ENCODE results near the gene ARID2.

DNA sequence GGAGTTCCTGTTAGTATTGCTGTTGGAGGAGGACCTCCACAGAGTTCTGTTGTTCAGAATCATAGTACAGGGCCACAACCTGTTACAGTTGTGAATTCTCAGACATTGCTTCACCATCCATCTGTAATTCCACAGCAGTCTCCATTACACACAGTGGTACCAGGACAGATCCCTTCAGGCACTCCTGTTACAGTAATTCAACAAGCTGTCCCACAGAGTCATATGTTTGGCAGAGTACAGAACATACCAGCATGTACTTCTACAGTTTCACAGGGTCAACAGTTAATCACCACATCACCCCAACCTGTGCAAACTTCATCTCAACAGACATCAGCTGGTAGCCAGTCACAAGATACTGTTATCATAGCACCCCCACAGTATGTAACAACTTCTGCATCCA, 120.8 kb downstream of the ARID2 start:
- TF ChIP-seq, protein P1, sequence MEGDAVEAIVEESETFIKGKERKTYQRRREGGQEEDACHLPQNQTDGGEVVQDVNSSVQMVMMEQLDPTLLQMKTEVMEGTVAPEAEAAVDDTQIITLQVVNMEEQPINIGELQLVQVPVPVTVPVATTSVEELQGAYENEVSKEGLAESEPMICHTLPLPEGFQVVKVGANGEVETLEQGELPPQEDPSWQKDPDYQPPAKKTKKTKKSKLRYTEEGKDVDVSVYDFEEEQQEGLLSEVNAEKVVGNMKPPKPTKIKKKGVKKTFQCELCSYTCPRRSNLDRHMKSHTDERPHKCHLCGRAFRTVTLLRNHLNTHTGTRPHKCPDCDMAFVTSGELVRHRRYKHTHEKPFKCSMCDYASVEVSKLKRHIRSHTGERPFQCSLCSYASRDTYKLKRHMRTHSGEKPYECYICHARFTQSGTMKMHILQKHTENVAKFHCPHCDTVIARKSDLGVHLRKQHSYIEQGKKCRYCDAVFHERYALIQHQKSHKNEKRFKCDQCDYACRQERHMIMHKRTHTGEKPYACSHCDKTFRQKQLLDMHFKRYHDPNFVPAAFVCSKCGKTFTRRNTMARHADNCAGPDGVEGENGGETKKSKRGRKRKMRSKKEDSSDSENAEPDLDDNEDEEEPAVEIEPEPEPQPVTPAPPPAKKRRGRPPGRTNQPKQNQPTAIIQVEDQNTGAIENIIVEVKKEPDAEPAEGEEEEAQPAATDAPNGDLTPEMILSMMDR (tag by site-specific recombination; IDR thresholded peaks at IDR 0.05): no peak
- no peak for TF ChIP-seq YY2 (tag by site-specific recombination; IDR thresholded peaks at IDR 0.05)
- TF ChIP-seq ZNF112 (tag by site-specific recombination; IDR thresholded peaks at IDR 0.05): no peak
- TF ChIP-seq ZNF23 (tag by site-specific recombination; IDR thresholded peaks at IDR 0.05; ENCODE audit: borderline replicate concordance): no peak
- TF ChIP-seq ZEB2 (tag by site-specific recombination; IDR thresholded peaks at IDR 0.05): no peak
- no peak for TF ChIP-seq ZNF239 (tag by site-specific recombination; IDR thresholded peaks at IDR 0.05)

All from HEK293 (cell line).